ENCODE data around the gene LOX. TPM values are rescaled to one million over a fixed set of nuclear protein-coding genes. Genes with fewer than 3 reads are reported as not detected.

Gene LOX
- total and polyA plus RNA-seq, 7 donors, result 0.51 to 4.9 (median 1.6) TPM

DNA sequence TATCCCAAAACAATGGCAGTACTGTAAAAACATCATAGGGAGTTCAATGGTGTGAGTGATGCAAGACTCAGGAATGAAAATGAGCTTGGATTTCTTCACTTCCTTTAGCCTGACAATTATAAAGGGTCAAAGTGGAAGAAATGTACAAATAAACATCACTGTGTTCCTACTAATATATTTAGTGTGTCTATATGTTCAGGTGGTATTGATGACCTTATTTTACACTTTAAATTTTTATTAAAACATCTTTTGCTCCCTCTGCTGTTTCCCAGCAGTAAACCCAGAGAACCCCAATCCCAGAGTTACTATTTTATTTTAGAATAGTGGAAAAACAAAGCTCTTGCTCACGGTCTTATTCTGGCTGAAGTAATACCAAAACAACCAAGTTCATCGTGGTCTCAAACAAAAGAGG, 2.0 kb downstream of the LOX start:
- intact Hi-C loops (cut with DNase I), result loop anchor here in 1 of 2 donors (10.0 kb wide), 1 partner anchor 111 kb away; the partner anchor contains the start of gene SRFBP1
- TF ChIP-seq, protein P1, sequence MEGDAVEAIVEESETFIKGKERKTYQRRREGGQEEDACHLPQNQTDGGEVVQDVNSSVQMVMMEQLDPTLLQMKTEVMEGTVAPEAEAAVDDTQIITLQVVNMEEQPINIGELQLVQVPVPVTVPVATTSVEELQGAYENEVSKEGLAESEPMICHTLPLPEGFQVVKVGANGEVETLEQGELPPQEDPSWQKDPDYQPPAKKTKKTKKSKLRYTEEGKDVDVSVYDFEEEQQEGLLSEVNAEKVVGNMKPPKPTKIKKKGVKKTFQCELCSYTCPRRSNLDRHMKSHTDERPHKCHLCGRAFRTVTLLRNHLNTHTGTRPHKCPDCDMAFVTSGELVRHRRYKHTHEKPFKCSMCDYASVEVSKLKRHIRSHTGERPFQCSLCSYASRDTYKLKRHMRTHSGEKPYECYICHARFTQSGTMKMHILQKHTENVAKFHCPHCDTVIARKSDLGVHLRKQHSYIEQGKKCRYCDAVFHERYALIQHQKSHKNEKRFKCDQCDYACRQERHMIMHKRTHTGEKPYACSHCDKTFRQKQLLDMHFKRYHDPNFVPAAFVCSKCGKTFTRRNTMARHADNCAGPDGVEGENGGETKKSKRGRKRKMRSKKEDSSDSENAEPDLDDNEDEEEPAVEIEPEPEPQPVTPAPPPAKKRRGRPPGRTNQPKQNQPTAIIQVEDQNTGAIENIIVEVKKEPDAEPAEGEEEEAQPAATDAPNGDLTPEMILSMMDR (IDR thresholded peaks at IDR 0.05), result no peak
- Histone ChIP-seq H3K9me3 (no peaks in the 10 kb centered on the region), H3K4me1 (peaks cover 4% of the 10 kb centered on the region), H3K4me3 (peak overlapping the region; percentile 72), H3K27ac (no peak overlapping the region), H3K36me3 (ENCODE audit: insufficient read depth in 1 of 2, low read depth in 1 of 2) (no peaks in the 10 kb centered on the region), H3K27me3 (ENCODE audit: insufficient read depth in 3 of 3, low read length in 2 of 3) (peaks cover 0 to 37% (median 0%) of the 10 kb centered on the region in 3 donors)
- no peak for DNase-seq
- 20 to 34% (median 21%) methylated on average over 2 of the region's 2 CpGs for WGBS, 3 donors
- no peak for ATAC-seq

DNA sequence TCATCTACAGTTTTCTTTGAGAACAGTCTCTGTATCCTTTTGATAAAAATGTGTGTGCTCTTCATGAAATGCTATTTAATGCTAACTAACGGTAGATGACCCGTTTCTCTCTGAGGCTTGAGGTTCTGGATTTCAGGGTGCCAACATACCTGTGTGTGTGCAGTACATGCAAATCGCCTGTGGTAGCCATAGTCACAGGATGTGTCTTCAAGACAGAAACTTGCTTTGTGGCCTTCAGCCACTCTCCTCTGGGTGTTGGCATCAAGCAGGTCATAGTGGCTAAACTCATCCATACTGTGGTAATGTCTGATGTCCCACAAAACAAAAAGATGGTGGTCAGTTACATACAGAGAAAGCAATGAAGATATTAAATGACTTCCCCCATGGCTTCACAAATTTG, 4.2 kb downstream of the LOX start:
- no peaks in the 10 kb centered on the region for H3K9me3 ChIP-seq
- H3K36me3 ChIP-seq (ENCODE audit: insufficient read depth in 1 of 2, low read depth in 1 of 2), result no peaks in the 10 kb centered on the region
- WGBS, 3 donors, result 83 to 97% (median 94%) methylated on average over 3 of the region's 3 CpGs
- H3K4me3 ChIP-seq, result no peak overlapping the region
- TF ChIP-seq, protein P1 (IDR thresholded peaks at IDR 0.05), result no peak
- intact Hi-C loops (cut with DNase I), result loop anchor here in 1 of 2 donors (10.0 kb wide), 1 partner anchor 109 kb away; the partner anchor contains the start of gene SRFBP1
- no peak for ATAC-seq
- no peak overlapping the region for H3K27ac ChIP-seq
- peaks cover 0 to 28% (median 0%) of the 10 kb centered on the region in 3 donors for H3K27me3 ChIP-seq (ENCODE audit: insufficient read depth in 3 of 3, low read length in 2 of 3)
- peaks cover 4% of the 10 kb centered on the region for H3K4me1 ChIP-seq
- no peak for DNase-seq

DNA sequence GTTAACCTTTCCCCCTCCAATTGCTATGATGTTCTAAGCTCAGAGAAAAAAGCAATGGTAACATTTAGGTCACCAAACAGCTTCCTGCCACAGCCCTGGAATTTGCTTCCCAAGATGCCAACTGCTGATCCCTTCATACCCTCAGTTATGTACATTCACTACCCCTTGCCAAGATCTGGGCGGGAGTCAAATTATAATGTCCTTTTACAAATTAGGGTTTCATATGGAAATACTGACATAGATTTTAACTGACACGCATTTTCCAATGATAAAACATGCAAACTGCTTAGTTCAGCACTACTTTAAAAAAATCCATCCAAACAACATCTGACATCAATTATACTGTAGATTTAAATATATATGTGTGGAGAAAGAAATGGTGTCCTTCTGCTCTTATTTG, 5.0 kb downstream of the LOX start:
- ATAC-seq (no peak), DNase-seq (no peak)
- 77 to 93% (median 93%) methylated on average over 2 of the region's 2 CpGs for WGBS, 3 donors
- H3K4me3 ChIP-seq, result no peak overlapping the region
- intact Hi-C loops (cut with DNase I), result loop anchor here in 1 of 2 donors (10.0 kb wide), 1 partner anchor 108 kb away; the partner anchor contains the start of gene SRFBP1
- no peaks in the 10 kb centered on the region for H3K36me3 ChIP-seq (ENCODE audit: insufficient read depth in 1 of 2, low read depth in 1 of 2)
- TF ChIP-seq, protein P1 (IDR thresholded peaks at IDR 0.05), result no peak
- H3K27me3 ChIP-seq (ENCODE audit: insufficient read depth in 3 of 3, low read length in 2 of 3), result peaks cover 0 to 23% (median 0%) of the 10 kb centered on the region in 3 donors
- no peaks in the 10 kb centered on the region for H3K4me1 ChIP-seq
- H3K9me3 ChIP-seq, result no peaks in the 10 kb centered on the region
- no peak overlapping the region for H3K27ac ChIP-seq

DNA sequence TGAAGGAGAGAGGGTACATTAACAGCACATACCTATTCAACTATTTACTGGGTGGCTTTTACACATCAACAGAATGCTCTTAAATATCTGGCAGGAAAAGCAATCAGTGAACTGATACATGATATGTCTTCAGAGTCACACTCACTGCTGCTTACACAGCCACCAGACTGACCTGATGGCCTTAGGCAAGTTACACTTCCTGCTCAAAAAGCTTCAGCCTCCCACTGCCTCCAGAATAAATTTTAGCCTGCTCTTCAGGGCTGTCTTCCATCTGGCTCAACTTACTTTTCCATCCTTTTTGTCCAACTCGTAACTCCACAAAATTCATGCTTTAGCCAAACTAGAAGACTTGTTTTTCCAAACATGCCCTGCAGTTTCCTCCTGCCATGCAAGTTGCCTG, 10.7 kb downstream of the LOX start:
- intact Hi-C loops (cut with DNase I), result no loop called here
- TF ChIP-seq, protein P1 (IDR thresholded peaks at IDR 0.05), result no peak
- WGBS, 3 donors, result 39 to 52% (median 44%) methylated on average over 1 of the region's 1 CpG
- Histone ChIP-seq H3K4me1 (no peaks in the 10 kb centered on the region), H3K9me3 (no peaks in the 10 kb centered on the region), H3K27me3 (ENCODE audit: insufficient read depth in 3 of 3, low read length in 2 of 3) (no peaks in the 10 kb centered on the region), H3K36me3 (ENCODE audit: insufficient read depth in 1 of 2, low read depth in 1 of 2) (no peaks in the 10 kb centered on the region), H3K4me3 (no peak overlapping the region), H3K27ac (no peak overlapping the region)
- ATAC-seq (no peak), DNase-seq (no peak)

DNA sequence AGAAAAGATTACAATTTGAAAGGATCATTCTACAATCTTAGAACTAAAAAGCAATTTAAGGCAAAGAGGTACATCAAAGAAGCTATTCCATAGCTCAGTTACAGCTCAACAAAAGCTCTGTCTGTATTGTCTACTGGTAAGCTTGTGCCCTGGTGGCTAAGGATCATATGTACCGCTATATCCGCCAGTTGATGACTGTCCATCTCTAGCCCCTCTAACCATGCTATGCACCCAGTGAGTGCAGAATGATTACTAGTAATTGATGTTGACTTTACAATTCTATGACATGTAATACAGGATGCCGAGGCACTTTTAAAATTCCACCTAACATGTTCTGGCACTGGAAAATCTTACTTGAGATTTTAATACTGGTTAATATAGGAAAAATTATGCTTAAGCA, 13.1 kb downstream of the LOX start:
- Histone ChIP-seq H3K9me3 (no peaks in the 10 kb centered on the region), H3K27me3 (ENCODE audit: insufficient read depth in 3 of 3, low read length in 2 of 3) (no peaks in the 10 kb centered on the region), H3K4me1 (no peaks in the 10 kb centered on the region), H3K27ac (no peak overlapping the region), H3K36me3 (ENCODE audit: insufficient read depth in 1 of 2, low read depth in 1 of 2) (no peaks in the 10 kb centered on the region), H3K4me3 (no peak overlapping the region)
- ATAC-seq, result no peak
- TF ChIP-seq, protein P1 (IDR thresholded peaks at IDR 0.05), result no peak
- DNase-seq, result no peak
- WGBS, 3 donors, result 90 to 93% (median 91%) methylated on average over 3 of the region's 3 CpGs
- intact Hi-C loops (cut with DNase I), result no loop called here
